Measurements from ENCODE around the gene MYADML2.

The MYADML2 gene

DNA sequence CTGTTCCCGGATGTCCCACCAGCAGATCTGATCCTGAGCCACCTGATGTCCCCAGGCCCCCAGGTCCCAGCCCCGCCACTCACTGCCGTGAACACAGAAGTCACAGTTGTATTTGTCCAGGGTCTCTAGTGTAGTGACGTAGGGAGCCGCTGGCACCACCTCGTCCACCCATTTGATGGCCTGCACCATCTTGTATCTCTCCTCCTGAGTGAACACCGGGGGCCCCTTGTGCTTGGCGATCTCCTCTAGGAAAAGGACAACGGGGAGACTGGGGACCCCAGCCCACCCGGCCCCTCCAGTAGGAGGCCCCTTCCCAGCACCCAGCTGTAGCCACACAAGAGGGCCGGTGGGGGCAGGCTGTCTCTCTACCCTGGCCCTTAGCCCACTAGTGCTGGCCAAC is 38.2 kb downstream of the MYADML2 start:
- no peak for DNase-seq

DNA sequence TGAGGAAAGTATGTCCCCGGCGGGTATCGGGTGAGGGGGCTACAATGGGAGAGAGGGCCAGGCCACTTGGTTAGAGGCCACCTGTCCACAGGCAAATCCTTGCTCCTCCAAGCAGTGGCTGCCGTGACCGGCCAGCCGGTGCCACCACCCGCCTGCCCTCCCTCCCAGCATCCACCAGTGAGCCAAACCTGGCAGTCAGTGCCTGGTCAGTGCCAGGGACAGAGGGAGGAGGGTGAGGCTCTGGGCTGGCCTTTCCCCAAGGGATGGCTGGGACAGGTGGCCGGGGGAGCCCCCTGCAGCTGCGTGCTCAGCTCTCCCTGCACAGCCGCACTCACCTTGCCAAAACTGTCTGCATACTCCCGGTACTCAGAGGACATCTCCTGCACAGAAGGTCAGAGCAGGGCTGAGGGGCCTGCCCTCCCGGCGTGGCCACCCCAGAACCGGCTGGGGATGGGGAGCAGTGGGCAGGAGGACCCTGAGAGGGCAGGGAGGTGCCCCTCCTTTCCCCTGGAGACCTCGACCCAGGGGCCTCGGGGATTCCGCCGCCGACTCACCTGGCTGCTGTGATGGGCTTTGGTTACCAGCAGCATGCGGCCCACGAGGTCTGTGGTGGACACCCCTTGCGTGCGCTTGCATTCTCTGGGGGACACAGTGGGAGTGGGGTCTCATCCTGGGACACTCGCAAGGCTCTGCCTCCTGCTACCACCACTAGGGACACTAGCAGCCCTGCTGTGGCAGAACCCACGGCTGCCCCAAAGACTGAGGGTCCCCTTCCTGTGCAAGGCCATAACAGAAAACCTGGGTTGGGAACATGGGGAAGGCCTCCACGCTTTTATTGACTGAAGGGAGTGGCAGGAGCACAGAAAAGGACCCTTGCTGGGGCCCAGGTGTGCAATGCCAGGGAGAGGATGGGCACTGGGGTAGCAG is 39.6 kb downstream of the MYADML2 start:
- no peak for DNase-seq

DNA sequence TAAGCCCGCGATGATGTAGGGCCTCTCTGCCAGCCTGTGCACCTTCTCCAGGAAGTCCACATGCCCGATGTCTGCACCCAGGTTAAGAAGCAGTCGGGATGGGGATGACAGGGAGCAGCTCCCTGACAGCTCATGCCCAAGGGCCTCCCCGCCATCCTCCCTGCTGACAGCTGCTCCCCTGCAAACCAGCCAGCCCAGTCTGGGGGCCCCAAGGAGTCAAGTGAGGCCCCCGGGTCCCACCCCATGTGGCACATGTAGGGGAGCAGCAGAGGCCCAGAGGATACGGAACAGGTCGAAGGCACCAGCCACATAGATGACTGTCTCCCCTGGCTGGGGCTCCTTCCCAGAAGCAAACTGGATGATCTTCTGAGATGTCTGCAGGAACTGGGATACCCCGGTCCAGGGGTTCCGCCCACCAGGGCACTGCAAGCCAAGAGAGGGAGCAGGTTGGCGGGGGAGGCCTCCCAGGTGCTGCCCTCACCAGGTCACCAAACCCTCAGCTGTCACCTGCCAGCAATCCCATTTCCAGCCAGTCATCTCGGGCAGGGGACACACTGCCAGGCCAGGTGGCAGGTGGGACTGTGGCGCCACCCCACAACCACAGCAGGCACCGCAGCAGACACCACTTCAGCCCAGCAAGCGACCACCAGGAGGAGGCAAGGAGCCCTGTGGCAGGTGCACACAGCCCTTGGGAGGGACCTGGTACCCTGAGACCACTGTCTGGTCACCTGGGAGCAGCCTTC is 40.4 kb downstream of the MYADML2 start:
- no peak for DNase-seq

DNA sequence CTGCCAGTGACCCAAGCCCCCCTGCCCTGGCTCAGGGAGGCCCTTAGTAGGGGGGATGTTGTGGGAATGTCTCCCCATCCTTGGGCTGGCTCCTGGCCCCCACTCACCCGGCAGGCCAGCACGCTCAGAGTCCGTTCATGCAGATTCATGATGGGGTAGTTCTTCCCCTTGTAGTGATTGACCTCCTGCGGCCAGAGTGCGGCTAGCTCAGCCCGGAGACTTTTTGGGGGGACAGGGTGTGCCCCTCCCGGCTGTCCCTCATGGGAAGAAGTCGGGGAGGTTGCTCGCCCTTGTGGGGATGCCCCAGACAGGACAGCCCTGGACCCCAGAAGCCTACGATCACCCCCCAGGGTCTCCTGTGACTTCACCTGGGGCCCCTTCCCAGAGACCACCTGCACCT is 41.0 kb downstream of the MYADML2 start:
- DNase-seq = no peak

DNA sequence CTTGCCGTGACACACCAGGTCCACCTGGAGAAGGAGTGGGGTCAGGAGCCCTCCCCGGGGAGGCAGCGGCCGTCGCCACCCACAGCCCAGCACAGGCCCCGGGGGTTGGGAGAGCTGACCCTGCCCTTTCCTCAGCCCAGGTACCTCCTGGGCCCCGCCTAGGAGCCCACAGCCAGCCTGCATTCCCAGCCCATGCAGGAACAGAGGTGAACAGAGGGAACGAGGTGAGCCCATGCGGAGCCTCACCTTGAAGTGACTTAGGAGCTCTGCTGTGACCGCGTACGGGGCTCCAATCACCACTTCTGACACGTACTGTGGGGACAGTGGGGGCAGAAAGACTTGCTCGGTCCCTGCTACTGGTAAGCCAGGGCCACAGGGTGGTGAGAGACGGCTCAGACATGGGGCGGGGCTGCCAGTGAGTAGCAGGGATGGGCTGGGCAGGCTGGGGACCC is 41.6 kb downstream of the MYADML2 start:
- DNase-seq = no peak

DNA sequence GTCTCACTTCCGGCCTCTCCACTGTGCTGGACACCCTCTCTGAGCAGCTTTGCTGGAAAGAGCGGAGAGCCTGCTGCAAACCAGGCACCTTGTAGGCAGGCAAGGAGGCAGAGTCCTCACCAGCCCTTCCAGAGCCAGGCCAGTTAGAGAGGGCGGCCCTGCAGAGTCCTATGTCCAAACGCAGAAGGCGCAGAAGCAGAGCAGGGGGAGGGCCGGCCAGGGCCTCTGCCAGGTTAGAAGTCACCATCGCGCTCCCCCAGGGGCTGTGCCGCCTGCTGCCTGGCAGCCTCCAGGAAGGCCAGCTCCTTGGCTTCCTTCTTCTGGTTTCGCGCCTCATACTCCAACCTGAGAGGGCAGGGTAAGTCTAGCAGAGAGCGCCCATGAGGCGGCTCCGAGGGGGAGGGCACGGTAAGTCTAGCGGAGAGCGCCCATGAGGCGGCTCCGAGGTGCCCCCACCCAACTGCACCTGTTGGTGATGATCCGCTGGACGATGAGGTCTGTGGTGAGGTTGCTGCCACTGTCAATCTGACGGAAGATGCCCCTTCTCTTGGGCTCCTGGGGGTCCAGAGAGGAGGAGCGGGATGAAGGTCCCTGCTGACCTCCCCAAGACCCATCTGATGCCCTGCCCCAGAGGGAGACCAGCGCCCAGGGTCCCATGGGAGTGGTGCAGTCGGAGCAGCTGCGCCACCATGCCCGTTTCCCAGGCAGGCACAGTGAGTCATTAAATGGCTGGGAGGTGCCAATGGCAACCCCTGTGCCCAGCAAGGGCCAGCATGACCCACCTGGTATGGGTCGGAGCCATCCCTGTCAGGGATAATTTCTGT is 42.2 kb downstream of the MYADML2 start:
- no peak for DNase-seq

DNA sequence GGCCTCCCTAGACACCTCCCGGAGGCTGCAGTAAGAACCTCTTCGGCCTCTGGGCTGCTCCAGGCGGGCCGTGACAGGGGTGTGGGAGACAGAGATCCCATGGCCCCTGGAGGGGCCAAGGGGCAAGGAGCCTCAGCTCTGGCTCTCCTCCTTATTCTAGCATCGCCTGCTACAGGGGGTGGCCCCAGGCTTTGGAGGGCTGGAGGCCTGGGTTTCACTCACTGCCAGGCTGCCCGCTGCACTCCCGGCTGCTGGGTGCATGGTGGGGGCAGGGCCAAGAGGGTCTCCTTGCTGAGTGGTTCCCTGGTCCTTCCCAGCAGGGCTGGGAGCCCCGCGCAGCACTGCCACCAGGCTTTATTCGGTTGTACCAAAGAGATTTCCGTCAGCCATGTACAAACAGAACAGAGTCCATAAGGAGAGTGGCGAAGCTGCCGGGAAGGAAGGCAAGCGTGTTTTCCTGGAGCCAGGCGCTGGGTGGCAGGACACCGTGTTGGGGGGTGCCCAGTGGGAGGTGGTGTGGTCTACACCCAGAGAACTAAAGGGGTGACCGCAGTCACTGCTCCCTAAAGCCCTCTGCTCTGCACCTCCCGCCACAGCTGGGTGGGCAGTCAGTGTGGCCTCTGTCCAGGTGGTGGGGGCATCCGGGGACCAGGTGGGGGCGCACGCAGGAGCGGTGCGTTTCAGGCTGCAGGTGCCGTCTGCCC is 43.0 kb downstream of the MYADML2 start:
- DNase-seq = no peak

DNA sequence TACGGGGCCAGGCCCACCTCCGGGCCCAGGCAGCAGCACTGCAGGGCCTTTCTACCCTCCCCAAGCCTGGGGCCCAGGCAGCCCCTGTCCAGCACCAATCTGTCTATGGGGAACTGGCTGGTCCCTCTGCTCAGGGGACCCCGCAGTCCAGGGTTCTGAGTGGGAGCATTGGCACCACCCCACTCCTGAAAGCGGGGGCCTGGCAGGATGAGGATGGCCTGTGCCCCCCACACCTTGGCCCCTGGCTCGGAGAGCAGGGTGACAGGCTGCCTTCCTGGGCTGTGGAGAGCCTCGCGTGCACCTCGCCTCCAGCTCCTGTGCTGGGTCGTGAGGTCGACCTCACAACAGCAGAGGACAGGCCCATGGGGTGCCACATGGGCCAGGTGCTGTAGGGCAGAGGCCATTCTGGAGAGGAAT is 43.6 kb downstream of the MYADML2 start:
- DNase-seq = no peak

DNA sequence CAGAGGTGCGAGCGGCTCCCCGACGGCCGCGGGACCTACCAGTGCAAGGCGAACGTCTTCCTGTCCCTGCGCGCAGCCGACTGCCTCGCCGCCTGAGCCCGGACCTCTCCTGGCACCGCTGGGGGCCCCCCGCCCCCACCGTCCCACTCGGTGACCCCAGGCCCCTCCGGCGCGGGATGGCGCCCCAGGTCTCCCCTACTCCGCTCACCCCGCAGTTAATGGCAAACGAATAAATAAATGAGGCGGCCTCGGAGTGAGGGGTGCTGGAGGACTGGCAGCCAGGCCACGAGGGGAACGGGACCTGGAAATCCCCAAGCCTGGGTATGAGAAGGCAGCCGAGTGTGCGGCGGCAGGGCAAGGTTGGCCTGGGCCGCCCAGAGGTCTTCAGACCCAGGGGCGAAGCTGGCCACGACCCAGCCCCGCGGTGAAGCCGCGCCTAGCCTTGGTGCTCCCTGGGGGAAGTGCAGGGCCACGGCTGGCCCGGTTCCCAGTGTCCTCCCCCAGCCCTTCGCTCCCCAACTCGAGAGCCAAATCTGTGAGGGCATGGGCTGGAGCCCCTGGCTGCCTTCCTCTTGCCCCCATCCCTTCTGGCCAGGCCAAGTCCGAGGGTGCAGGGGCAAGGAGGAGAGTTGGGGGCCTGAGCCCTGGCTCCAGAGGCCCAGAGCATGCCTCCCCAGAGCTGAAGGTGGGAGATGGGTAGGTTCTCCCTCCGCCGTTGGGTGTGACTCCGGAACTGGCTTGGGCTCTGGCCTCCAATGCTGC is 44.2 kb downstream of the MYADML2 start:
- no peak for DNase-seq

DNA sequence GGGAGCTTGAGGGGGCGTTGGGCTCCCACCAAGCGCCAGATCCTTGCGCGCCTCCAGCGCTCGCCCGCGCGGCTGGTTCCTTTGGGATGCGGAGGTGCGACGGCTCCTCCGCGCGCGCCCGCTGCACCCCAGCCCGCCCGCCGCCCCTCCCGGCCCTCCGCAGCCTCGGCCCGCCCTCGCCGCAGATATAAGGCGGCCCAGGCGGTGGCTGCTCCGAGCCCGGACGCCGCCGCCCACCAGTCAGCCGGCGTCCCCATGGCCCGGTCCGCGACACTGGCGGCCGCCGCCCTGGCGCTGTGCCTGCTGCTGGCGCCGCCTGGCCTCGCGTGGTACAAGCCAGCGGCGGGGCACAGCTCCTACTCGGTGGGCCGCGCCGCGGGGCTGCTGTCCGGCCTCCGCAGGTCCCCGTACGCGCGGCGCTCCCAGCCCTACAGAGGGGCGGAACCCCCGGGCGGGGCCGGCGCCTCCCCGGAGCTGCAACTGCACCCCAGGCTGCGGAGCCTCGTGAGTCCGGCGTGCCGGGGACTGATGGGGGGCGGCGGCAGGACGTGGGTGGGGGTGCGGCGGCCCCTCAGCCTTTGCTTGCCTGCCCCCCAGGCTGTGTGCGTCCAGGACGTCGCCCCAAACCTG is 44.9 kb downstream of the MYADML2 start, which contains the start of gene NPB:
TSS of gene NPB (plus strand) at position 216 of the 630 bp plus-strand sequence. CDS start at position 256, 40 bp downstream.
- no peak for DNase-seq

DNA sequence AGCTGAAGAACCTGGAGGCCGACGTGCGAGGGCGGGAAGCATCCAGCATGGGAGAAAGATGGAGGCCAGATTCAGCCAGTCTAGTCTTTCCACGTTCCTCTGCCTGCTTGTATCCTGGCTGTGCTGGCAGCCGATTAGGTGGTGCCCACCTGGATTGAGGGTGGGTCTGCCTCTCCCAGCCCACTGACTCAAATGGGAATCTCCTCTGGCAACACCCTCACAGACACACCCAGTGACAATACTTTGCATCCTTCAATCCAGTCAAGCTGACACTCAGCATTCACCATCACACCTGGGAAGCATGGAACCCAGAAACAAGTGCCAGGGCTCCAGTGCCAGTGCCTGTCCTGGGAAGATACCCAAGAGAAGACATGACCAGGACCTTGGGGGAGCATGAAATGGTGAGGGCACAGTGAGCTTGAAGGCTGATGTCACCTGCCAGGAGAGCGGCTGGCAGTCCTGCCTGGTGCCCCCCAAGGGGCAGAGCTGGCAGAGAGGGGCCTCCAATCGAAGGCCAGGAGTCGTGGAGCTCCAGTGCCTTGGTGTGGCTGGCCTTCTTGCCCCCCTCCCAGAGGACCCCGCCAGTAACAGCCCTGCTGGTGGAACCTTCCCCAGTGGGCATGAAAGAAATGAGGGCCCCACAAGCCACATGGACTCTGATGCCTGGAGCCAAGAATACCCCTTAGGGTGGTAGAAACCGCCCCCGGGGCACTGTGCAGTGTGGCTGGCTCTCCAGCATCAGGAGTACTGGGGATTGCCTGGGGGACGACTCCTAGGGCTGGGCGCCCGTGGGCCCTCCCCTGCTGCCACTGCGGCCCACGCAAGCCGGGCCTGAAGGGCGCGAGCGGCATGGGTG is 45.6 kb downstream of the MYADML2 start:
- no peak for DNase-seq

DNA sequence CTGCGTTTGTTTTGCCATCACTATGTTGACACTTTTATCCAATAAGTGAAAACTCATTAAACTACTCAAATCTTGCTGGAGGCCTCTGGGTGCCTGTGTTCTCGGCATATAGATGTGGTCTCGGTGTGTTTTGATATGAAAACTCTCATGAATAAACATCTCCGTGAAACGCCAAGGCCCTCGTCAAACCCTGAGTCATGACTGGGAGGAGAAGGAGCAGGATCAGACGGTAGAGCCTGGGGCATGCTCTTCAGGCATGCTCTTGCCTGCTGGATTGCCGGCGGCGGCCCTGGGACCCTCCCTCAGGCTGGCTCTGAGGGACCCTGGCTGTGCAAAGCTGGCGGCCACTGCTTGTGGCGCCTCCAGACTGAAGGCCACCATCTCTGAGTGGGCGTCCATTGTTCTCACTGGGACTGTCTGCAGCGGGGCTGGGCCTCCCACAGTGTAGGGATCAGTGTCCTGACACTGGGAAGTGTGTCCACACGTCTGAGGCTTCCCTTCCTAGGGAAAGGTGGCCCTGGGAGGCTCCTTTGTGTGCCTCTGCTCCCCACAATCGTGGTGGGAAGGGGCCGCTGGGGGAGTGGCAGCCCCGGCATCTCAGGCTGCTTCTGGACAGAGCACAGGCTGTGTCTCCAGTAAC is 46.7 kb downstream of the MYADML2 start:
- no peak for DNase-seq

DNA sequence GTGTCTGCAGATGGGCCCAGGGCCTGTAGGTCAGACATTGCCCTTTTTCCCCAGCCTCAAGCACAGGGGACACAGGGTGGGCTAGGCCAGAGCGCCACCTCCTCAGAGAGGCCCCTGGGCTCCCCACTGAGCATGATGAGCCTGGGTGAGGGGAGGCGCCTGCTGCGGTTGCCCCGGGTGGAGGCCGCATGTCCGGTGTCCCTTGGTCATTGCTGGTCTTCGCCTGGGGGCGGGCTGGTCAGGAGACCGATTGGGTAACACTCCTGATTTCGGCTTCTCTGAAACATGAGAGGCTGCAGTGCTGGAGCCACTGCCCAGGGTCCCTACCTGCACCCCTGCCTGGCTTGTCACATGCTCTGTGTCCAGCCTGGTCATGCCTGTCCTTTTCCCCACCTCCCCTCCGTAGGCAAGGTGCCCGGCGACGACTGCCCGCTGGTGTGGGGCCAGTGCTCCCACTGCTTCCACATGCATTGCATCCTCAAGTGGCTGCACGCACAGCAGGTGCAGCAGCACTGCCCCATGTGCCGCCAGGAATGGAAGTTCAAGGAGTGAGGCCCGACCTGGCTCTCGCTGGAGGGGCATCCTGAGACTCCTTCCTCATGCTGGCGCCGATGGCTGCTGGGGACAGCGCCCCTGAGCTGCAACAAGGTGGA is 47.4 kb downstream of the MYADML2 start:
- no peak for DNase-seq

DNA sequence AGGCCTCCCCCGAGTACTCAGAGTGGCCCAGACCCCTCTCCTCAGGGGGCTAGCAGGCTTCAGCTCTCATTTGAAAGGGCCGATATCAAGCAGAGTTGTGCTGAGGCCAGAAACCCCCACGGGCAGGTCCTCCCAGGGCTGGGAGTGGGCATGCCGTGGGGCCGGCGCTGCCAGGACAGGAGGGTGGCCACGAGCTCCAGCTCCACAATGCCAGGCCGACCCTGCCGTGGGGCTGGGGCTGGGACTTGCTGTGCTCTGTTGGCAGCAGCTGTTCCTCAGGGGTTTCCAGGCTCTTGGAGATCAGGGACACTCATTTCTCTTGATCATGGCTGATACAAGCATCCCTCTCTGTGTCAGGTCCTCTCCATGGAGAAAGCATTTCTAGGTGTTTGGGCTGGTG is 48.1 kb downstream of the MYADML2 start:
- no peak for DNase-seq

DNA sequence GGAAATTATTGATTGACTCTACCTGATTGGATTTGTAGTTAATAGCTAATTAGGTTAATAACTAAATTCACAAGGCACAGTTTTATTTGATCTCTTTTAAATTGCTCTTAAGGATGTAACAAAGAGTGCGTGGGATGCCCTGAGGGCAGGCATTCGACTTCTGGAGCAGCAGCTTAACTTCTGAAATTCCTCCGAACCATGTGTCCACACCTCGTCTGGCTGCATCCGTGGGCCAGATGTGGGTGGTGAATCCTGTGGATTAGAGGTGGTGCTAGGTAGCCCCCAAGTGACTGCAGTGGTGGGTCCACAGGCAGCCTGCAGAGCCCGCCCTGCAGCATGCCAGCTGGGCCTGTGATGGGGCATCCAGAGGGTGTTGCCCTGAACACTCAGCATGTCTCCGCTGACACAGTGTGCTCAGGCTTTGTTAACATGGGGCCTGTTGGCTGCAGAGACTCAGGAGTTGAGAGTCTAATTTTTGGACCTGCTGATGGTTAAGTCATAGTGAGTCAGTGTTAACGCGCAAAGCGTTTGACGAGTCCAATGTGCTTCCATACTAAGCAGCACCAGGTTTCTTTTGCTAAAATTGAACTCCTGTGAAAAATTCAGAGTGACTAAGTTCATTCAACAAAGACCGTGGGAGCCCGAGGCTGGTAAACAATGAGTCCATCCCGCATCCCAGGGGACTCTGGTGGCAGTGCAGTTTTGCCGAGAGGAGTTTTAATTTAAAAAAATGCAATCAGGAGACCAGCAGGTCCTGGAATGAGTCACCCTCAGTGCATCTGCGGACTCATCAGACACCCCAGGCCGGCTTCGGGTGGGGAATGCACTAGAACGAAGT is 48.8 kb downstream of the MYADML2 start:
- no peak for DNase-seq

DNA sequence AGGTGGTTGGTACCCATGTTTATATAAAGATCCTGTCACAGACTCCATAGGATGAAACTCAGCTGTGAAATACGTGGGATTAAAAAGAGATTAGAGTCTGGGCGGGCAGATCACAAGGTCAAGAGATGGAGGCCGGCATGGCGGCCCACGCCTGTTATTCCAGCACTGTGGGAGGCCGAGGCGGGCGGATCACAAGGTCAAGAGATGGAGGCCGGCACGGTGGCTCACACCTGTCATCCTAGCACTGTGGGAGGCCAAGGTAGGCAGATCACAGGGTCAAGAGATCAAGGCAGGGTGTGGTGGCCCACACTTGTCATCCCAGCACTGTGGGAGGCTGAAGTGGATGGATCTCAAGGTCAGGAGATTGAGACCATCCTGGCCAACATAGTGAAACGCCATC is 51.6 kb downstream of the MYADML2 start:
- no peak for DNase-seq

DNA sequence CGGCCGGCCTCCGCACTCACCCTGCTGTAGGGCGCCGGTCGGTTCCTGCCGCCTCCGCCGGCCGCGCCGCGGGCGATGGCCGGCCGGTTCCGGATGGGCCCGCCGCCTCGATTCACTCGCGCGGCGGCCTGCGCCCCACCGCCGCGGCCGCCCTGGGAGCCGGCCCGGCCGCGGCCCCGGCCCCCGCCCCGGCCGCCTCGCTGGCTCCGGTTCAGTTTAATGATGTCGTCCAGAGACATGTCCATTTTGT is 55.8 kb downstream of the MYADML2 start:
- DNase-seq = no peak
